GM12873 (cell line): Measurements from ENCODE around the gene GXYLT1.

Source experiments
- TF ChIP-seq, protein P1 (sequence below): IDR thresholded peaks from 2 replicates; pipeline ENCODE4 v1.5.1; 2012; ENCODE audit warnings: low read depth, mild to moderate bottlenecking, moderate library complexity, low read length, control low read depth; ENCODE audit not compliant: insufficient read depth; ENCODE audit errors: missing control alignments

The GXYLT1 gene

DNA sequence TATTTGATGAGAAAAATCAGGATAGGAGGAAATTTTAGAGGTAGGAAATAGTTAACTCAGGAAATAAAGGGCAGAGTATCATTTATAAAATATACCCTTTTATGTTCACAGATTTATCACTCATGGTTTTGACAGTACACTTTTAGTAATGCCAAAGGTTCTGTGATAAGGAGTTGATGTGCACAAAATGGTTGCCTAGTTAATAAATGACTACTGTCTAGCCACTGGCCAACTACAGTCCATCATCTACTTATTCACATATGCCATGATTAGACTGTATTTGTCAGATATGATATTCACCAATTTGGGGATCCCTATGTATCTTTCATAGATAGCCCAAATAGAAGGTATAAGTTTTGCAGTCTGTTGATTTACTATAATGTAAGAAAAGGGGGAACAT is 19.2 kb upstream of the GXYLT1 start:
- TF ChIP-seq, protein P1, sequence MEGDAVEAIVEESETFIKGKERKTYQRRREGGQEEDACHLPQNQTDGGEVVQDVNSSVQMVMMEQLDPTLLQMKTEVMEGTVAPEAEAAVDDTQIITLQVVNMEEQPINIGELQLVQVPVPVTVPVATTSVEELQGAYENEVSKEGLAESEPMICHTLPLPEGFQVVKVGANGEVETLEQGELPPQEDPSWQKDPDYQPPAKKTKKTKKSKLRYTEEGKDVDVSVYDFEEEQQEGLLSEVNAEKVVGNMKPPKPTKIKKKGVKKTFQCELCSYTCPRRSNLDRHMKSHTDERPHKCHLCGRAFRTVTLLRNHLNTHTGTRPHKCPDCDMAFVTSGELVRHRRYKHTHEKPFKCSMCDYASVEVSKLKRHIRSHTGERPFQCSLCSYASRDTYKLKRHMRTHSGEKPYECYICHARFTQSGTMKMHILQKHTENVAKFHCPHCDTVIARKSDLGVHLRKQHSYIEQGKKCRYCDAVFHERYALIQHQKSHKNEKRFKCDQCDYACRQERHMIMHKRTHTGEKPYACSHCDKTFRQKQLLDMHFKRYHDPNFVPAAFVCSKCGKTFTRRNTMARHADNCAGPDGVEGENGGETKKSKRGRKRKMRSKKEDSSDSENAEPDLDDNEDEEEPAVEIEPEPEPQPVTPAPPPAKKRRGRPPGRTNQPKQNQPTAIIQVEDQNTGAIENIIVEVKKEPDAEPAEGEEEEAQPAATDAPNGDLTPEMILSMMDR = no peak

DNA sequence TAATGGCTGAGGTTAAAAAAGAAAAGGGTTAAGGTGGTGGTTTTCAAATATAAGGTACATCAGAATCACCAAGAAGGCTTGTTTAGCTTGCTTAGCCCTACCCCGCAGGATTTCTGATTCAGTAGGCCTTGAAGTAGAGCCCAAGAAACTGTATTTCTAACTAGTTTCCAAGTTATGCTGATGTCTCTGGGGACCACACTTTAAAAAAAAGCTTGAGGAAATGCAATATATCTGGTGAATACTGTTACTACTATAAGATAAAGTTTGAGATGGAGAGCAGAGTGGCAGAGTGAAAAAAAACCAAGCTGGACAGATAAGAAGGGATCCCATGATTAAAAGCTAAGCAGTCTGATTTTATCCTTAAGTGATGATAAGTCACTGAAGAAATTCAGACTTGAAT is 18.3 kb upstream of the GXYLT1 start:
- TF ChIP-seq, protein P1 = no peak

- TF ChIP-seq, protein P1 = no peak
Observed at GRCh38 chr12:42162193-42162592, 17.5 kb upstream of the GXYLT1 start.

GRCh38 chr12:42161529-42161928 is 16.9 kb upstream of the GXYLT1 start:
- TF ChIP-seq, protein P1 = no peak

DNA sequence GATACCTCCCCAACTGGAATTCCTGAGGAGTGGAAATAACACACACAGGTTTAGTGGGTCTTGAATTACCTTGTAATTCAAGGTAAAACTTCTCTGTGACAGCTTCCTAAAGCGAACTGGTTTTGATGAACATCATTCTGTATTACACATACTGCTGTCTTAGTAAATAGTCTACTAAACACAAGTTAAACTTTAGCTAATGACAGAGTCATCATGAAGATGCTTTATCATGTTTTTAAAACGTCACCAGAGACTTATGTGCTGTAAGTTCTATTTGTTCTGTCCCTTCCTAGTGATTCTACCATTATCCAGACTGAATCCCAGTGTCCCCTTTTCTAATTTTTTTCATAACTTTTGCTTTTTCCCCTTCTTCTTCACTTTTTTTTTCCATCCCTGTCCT is 11.6 kb upstream of the GXYLT1 start:
- TF ChIP-seq, protein P1 = no peak

GRCh38 chr12:42145552-42146215 is 1.0 kb upstream of the GXYLT1 start:
- TF ChIP-seq, protein P1 = no peak

- TF ChIP-seq, protein P1 = no peak
Observed at GRCh38 chr12:42145197-42145549, 499 bp upstream of the GXYLT1 start.

GRCh38 chr12:42144158-42144407 is 591 bp downstream of the GXYLT1 start:
- TF ChIP-seq, protein P1 = no peak
